Smooth muscle cell (in vitro differentiated cells): Measurements from ENCODE around the gene HSD17B12. TPM values are rescaled to one million over a fixed set of nuclear protein-coding genes. Genes with fewer than 3 reads are reported as not detected.
A peak's percentile ranks its signal among the peaks of the same experiment; 100 is the strongest.

Experiments used
- DNase-seq: peaks from one replicate; lab custom pipeline; 2025; ENCODE audit not compliant: unreplicated experiment; lab: John Stamatoyannopoulos, UW
- H2AFZ ChIP-seq: fragments of 200-600 bp; sonication (generic); 2 replicates; pipeline ENCODE4 v1.6.0; 2016; ENCODE audit warnings: antibody characterized with exemption, low read depth, mild to moderate bottlenecking
- H3F3A ChIP-seq: fragments of 200-600 bp; sonication (generic); 2 replicates; pipeline ENCODE4 v1.6.0; 2017; ENCODE audit warnings: antibody characterized with exemption, low read depth
- H3K27ac ChIP-seq: fragments of 200-600 bp; sonication (generic); 2 replicates; pipeline ENCODE4 v1.5.1; 2016; ENCODE audit warnings: low read depth, mild to moderate bottlenecking
- H3K27me3 ChIP-seq: fragments of 200-600 bp; sonication (generic); 2 replicates; pipeline ENCODE4 v1.6.1; 2016; ENCODE audit warnings: low read depth, mild to moderate bottlenecking
- H3K36me3 ChIP-seq: fragments of 200-600 bp; sonication (generic); 2 replicates; pipeline ENCODE4 v1.5.1; 2016; ENCODE audit warnings: low read depth
- H3K4me1 ChIP-seq: fragments of 200-600 bp; sonication (generic); 2 replicates; pipeline ENCODE4 v1.5.1; 2016; ENCODE audit warnings: low read depth
- H3K4me2 ChIP-seq: fragments of 200-600 bp; sonication (generic); 2 replicates; pipeline ENCODE4 v1.6.0; 2016; ENCODE audit warnings: mild to moderate bottlenecking
- H3K4me3 ChIP-seq: fragments of 200-600 bp; sonication (generic); 2 replicates; pipeline ENCODE4 v1.5.1; 2016; ENCODE audit warnings: mild to moderate bottlenecking
- H3K79me2 ChIP-seq: fragments of 200-600 bp; sonication (generic); 2 replicates; pipeline ENCODE4 v1.6.0; 2016; ENCODE audit warnings: low read depth, mild to moderate bottlenecking
- H3K9ac ChIP-seq: fragments of 200-600 bp; sonication (generic); 2 replicates; pipeline ENCODE4 v1.6.0; 2016; ENCODE audit warnings: low read depth
- H3K9me3 ChIP-seq: fragments of 200-600 bp; sonication (generic); replicated peaks from 2 replicates; pipeline ENCODE4 v1.5.1; 2016; ENCODE audit warnings: low read depth
- H4K20me1 ChIP-seq: fragments of 200-600 bp; sonication (generic); 2 replicates; pipeline ENCODE4 v1.6.0; 2016; ENCODE audit warnings: low read depth
- CTCF ChIP-seq: fragments of 200-600 bp; sonication (generic); IDR thresholded peaks from 2 replicates; pipeline ENCODE4 v1.5.1; 2017; ENCODE audit warnings: borderline replicate concordance, mild to moderate bottlenecking, antibody characterized with exemption; ENCODE audit not compliant: insufficient read depth, poor library complexity, severe bottlenecking
- WGBS: methylation state at CpG from one replicate; pipeline ENCODE4 v1.1.7; 2016; ENCODE audit warnings: low lambda C conversion rate; 5-methylcytosine and 5-hydroxymethylcytosine counted together
- polyA plus RNA-seq: library from polyadenylated mRNA; unstranded; fragments of >200 nt; fragmentation: Nextera tagmentation; extraction: Ambion mirVana; gene quantifications from 2 replicates; pipeline ENCODE4 v1.2.1, GENCODE V29; 2016
- total RNA-seq: library from RNA; depleted of rRNA; stranded (reverse); fragments of >200 nt; gene quantifications from 2 replicates; pipeline ENCODE4 v1.2.3, GENCODE V29; 2014

Gene HSD17B12
- total and polyA plus RNA-seq, 2 experiments from 2014 or later = 74.8 to 111 TPM

- Histone ChIP-seq H2AFZ (peak within 1 kb of the TSS; percentile 99), H4K20me1 (no peaks in the 10 kb centered on the region), H3K36me3 (peaks cover 6% of the 10 kb centered on the region), H3K27ac (no peak within 1 kb of the TSS), H3K9ac (peak within 1 kb of the TSS; percentile 90), H3K27me3 (peaks cover 30% of the 10 kb centered on the region), H3K4me1 (peaks cover 8% of the 10 kb centered on the region), H3K4me2 (peak within 1 kb of the TSS; percentile 95), H3F3A (no peaks in the 10 kb centered on the region), H3K79me2 (peaks cover 10% of the 10 kb centered on the region), H3K4me3 (peak within 1 kb of the TSS; percentile 85), H3K9me3 (no peaks in the 10 kb centered on the region)
- DNase-seq = peak; percentile 54
- no peak for TF ChIP-seq CTCF
- 2% methylated on average over 27 of the region's 36 CpGs for WGBS
Measured at GRCh38 chr11:43880640-43881159, 200.2 kb downstream of the HSD17B12 start, which contains the start of gene ALKBH3. Gene ALKBH3 (plus strand): TSS chr11:43880831. CDS start chr11:43882653, 1,822 bp downstream.

GRCh38 chr11:43892851-43893250 is 212.3 kb downstream of the HSD17B12 start:
- H3K9ac ChIP-seq = no peak overlapping the region
- H3K4me3 ChIP-seq = no peak overlapping the region
- H3K27me3 ChIP-seq = no peaks in the 10 kb centered on the region
- no peaks in the 10 kb centered on the region for H3K4me1 ChIP-seq
- H3K4me2 ChIP-seq = no peak overlapping the region
- peaks cover 27% of the 10 kb centered on the region for H3K36me3 ChIP-seq
- no peaks in the 10 kb centered on the region for H3F3A ChIP-seq
- no peak overlapping the region for H2AFZ ChIP-seq
- DNase-seq = no peak
- H3K79me2 ChIP-seq = no peaks in the 10 kb centered on the region
- no peak overlapping the region for H3K27ac ChIP-seq
- H4K20me1 ChIP-seq = no peaks in the 10 kb centered on the region
- no peaks in the 10 kb centered on the region for H3K9me3 ChIP-seq
- no peak for TF ChIP-seq CTCF
- 60% methylated on average over 3 of the region's 3 CpGs for WGBS

GRCh38 chr11:43894546-43894945 is 214.0 kb downstream of the HSD17B12 start:
- H3K36me3 ChIP-seq = peaks cover 27% of the 10 kb centered on the region
- no peak for TF ChIP-seq CTCF
- no peak for DNase-seq
- no peak overlapping the region for H3K27ac ChIP-seq
- 83% methylated on average over 2 of the region's 2 CpGs for WGBS
- no peaks in the 10 kb centered on the region for H3K4me1 ChIP-seq
- H3K4me3 ChIP-seq = no peak overlapping the region
- H3K9ac ChIP-seq = no peak overlapping the region
- H3K27me3 ChIP-seq = no peaks in the 10 kb centered on the region
- no peaks in the 10 kb centered on the region for H3K79me2 ChIP-seq
- no peaks in the 10 kb centered on the region for H3K9me3 ChIP-seq
- H3F3A ChIP-seq = no peaks in the 10 kb centered on the region
- H2AFZ ChIP-seq = no peak overlapping the region
- no peak overlapping the region for H3K4me2 ChIP-seq
- no peaks in the 10 kb centered on the region for H4K20me1 ChIP-seq

GRCh38 chr11:43895601-43896000 is 215.1 kb downstream of the HSD17B12 start:
- Histone ChIP-seq H3K4me2 (no peak overlapping the region), H2AFZ (no peak overlapping the region), H3K36me3 (peaks cover 27% of the 10 kb centered on the region), H4K20me1 (no peaks in the 10 kb centered on the region), H3K4me3 (no peak overlapping the region), H3K27me3 (no peaks in the 10 kb centered on the region), H3K4me1 (no peaks in the 10 kb centered on the region), H3K9me3 (no peaks in the 10 kb centered on the region), H3F3A (no peaks in the 10 kb centered on the region), H3K27ac (no peak overlapping the region), H3K9ac (no peak overlapping the region), H3K79me2 (no peaks in the 10 kb centered on the region)
- no peak for DNase-seq
- 100% methylated on average over 2 of the region's 2 CpGs for WGBS
- TF ChIP-seq CTCF = no peak
